A673 (cell line): Measurements from ENCODE around the gene PPP2R5D.

Experiments
- CTCF ChIP-seq: fragments of 300-800, 200-600 bp; sonication (generic); conservative IDR thresholded peaks from 2 replicates; pipeline ENCODE4 v1.5.1; 2017; ENCODE audit warnings: low read depth, mild to moderate bottlenecking, antibody characterized with exemption, low read length, moderate library complexity, mixed read lengths
- EZH2 ChIP-seq: fragments of 200-600 bp; sonication (generic); IDR thresholded peaks from 2 replicates; pipeline ENCODE4 v1.6.1; 2017; ENCODE audit warnings: borderline replicate concordance, low read depth, mild to moderate bottlenecking, mixed read lengths, antibody characterized with exemption, low read length; ENCODE audit not compliant: poor library complexity, severe bottlenecking

- TF ChIP-seq CTCF (no peak), EZH2 (no peak)
These were observed 17.5 kb downstream of the PPP2R5D start for GRCh38 chr6:43001843-43002242.
